Measurements from ENCODE around the gene MINPP1. TPM values are rescaled to one million over a fixed set of nuclear protein-coding genes. Genes with fewer than 3 reads are reported as not detected.
A peak's percentile ranks its signal among the peaks of the same experiment; 100 is the strongest.

Gene MINPP1
- total and polyA plus RNA-seq, 2 of the 4 experiments (the other 2 are of a cell fraction) = 11.7 to 14.4 TPM

DNA sequence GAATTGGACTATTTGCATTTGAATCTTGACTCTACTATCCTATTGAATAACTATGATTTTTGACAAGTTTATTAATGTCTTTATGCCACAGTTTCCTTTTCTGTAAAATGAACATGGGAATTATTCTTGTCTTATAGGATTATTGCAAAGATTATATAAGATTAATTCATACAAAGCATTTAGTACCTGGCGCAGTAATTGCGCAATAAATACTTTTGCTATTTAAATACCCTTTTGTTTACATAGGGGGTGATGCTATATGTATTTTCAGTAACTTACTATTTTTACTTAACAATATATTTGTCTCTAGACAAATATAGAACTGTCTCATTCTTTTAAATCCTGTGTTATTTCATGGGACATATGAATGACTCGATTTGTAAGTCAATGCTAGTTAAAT is 5.3 kb downstream of the MINPP1 start:
- no TSS peak for BruUV-seq (replicated peaks)

More for the DNA sequence above, 5.3 kb downstream of the MINPP1 start:
- Histone ChIP-seq H2BK5ac (ENCODE audit: low read depth, low read length, poor library complexity, severe bottlenecking) (no peak overlapping the region), H3K27ac (ENCODE audit: insufficient read depth, low read length) (no peak overlapping the region), H3K4me3 (ENCODE audit: insufficient read depth, low read depth, low read length) (no peak overlapping the region), H2AFZ (replicated peaks; ENCODE audit: low read length, poor library complexity) (no peak overlapping the region), H3K79me1 (ENCODE audit: low read depth in 1 of 2, low read length in 2 of 2) (peaks cover 7 to 24% of the 10 kb centered on the region in 2 experiments), H3K4ac (ENCODE audit: low read depth, low read length) (no peak overlapping the region), H3K4me2 (ENCODE audit: low read depth, low read length) (no peak overlapping the region), H3K14ac (replicated peaks; ENCODE audit: low read depth, low read length) (no peak overlapping the region), H3K56ac (ENCODE audit: extremely low read depth, insufficient read depth, low read length) (no peak overlapping the region), H3K18ac (ENCODE audit: low read depth, low read length) (no peak overlapping the region), H3K9me3 (ENCODE audit: control insufficient read depth, insufficient read depth, low read length) (no peaks in the 10 kb centered on the region), H3K36me3 (ENCODE audit: control insufficient read depth, insufficient read depth, low read length) (peaks cover 8% of the 10 kb centered on the region), H4K20me1 (ENCODE audit: insufficient read depth, low read length) (no peaks in the 10 kb centered on the region; the same call in 1 of the 2 replicates), H3K9me1 (ENCODE audit: insufficient read depth, low read length) (no peaks in the 10 kb centered on the region), H3K9ac (ENCODE audit: low read depth, low read length) (no peak overlapping the region), H3K23ac (ENCODE audit: low read depth, low read length) (no peak overlapping the region), H2BK120ac (ENCODE audit: low read depth, low read length) (no peak overlapping the region), H4K5ac (ENCODE audit: low read depth, low read length) (no peak overlapping the region), H2BK20ac (ENCODE audit: low read depth, low read length) (no peak overlapping the region), H2BK15ac (ENCODE audit: low read depth, low read length) (no peak overlapping the region), H3K4me1 (ENCODE audit: control insufficient read depth, insufficient read depth, low read length) (no peaks in the 10 kb centered on the region), H2AK5ac (ENCODE audit: low read depth, low read length) (no peak overlapping the region), H3K27me3 (ENCODE audit: control insufficient read depth, insufficient read depth, low read length) (no peaks in the 10 kb centered on the region), H2AK9ac (replicated peaks; ENCODE audit: low read depth, low read length, poor library complexity) (no peak overlapping the region), H4K8ac (ENCODE audit: low read depth in 2 of 2, low read length in 2 of 2) (no peak overlapping the region), H4K91ac (ENCODE audit: insufficient read depth, low read depth, low read length) (no peak overlapping the region)
- no CpG with 5 or more reads among the region's 3 CpGs for WGBS, 2 experiments (ENCODE audit: extremely low coverage in 2 of 2, insufficient read length in 1 of 2)
- DNase-seq (no peak), ATAC-seq (ENCODE audit: low read depth) (no peak)
- dilution Hi-C loops (cut with HindIII; ENCODE audit: low sequenced_read_pairs, unreplicated experiment) (no loop called here), in situ Hi-C loops (cut with MboI; ENCODE audit: low sequenced_read_pairs) (loop anchor here (25.0 kb wide), 1 partner anchor 298 kb away; no protein-coding TSS in a partner anchor), intact Hi-C loops (cut with micrococcal nuclease) (no loop called here)
- ChIA-PET POLR2A (ENCODE audit: unreplicated experiment) (no interaction called here), CTCF (no interaction called here)
- TF ChIP-seq MXI1 (IDR thresholded peaks at IDR 0.05; ENCODE audit: borderline replicate concordance, low read depth, low read length) = no peak
- TF ChIP-seq RAD21 (IDR thresholded peaks at IDR 0.05; ENCODE audit: low read length) = no peak
- TF ChIP-seq POLR2A (IDR thresholded peaks at IDR 0.05; ENCODE audit: low read depth, low read length) = no peak
- TF ChIP-seq CHD1 (IDR thresholded peaks at IDR 0.05; ENCODE audit: low read depth, low read length) = no peak
- peak; percentile 91 for TF ChIP-seq CEBPB (IDR thresholded peaks at IDR 0.05; ENCODE audit: low read depth, low read length)
- TF ChIP-seq RFX5 (IDR thresholded peaks at IDR 0.05; ENCODE audit: low read depth, low read length) = no peak
